Large intestine (tissue), 3 donors: ENCODE results near the gene LGR4. TPM values are rescaled to one million over a fixed set of nuclear protein-coding genes. Genes with fewer than 3 reads are reported as not detected.

Experiments
- DNase-seq, 2 donors: peaks; one replicate each; pipeline versions ENCODE4 v3.0.0 to v3.0.0-alpha.2; 2013
- H3K27ac ChIP-seq: one replicate; pipeline ENCODE4 v1.5.1; 2013; ENCODE audit warnings: low read length
- H3K27me3 ChIP-seq: 2 replicates; pipeline ENCODE4 v1.6.1; 2013; ENCODE audit warnings: low read length; ENCODE audit not compliant: control insufficient read depth, insufficient read depth
- H3K36me3 ChIP-seq: 2 replicates; pipeline ENCODE4 v1.6.1; 2013; ENCODE audit warnings: low read length; ENCODE audit not compliant: control insufficient read depth, insufficient read depth
- H3K4me1 ChIP-seq: one replicate; pipeline ENCODE4 v1.6.1; 2013; ENCODE audit warnings: low read length; ENCODE audit not compliant: control insufficient read depth, insufficient read depth
- H3K4me3 ChIP-seq: one replicate; pipeline ENCODE4 v1.5.1; 2013; ENCODE audit warnings: low read length
- H3K9me3 ChIP-seq: one replicate; pipeline ENCODE4 v1.6.1; 2013; ENCODE audit warnings: mild to moderate bottlenecking, low read depth, low read length, moderate library complexity; ENCODE audit not compliant: control insufficient read depth
- WGBS: methylation state at CpG from one replicate; pipeline ENCODE4 v1.1.5; 2013; ENCODE audit warnings: low lambda C conversion rate; ENCODE audit not compliant: insufficient coverage; 5-methylcytosine and 5-hydroxymethylcytosine counted together
- polyA plus RNA-seq: library from polyadenylated mRNA; unstranded; fragments of 120-200 nt; gene quantifications from one replicate; pipeline ENCODE4 v1.2.1, GENCODE V29; 2013

The LGR4 gene
- polyA plus RNA-seq, 1 donor = 53.2 TPM

DNA sequence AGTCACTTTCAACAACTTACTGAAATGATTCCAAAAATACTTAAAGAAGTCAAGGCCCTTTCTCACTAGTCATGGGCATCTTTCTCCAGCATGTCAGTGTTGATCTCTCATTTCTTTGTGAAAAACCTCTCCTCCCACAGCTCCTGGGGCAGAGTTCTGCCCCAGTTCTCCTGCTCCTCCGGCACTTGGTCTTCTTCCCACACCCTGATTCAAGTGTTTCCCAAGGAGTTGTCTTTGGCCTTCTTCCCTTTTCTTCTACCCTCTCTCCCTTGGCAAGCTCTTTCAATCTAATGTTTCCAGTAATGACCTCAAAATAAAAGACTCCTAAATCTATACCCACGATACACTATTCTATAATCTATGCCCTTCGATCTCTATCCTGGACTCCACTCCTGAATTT is 67.5 kb downstream of the LGR4 start:
- Histone ChIP-seq H3K9me3 (no peaks in the 10 kb centered on the region), H3K27ac (no peak overlapping the region), H3K4me3 (no peak overlapping the region), H3K27me3 (no peaks in the 10 kb centered on the region), H3K36me3 (no peaks in the 10 kb centered on the region), H3K4me1 (peaks cover 6% of the 10 kb centered on the region)
- WGBS = 100% methylated on average over 1 of the region's 3 CpGs
- DNase-seq = no peak

DNA sequence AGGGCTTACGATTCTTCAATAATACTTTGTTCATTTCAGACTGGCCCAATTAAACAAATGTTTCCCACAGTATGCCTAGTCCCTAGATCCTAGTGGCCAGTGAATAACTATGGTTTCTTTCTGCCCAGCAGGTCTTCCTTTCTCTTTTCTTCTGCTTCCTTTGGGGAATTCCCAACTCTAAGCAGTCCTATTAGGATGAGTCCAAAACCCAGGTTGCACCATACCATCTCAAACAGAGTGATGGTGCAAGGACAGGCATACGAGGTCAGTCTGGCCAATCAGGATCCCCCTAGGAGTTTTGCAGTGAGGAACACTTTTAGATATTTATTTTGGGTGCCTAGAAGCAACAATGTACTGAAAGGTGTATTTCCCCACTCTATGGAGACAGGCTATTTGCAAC is 68.2 kb downstream of the LGR4 start:
- no peaks in the 10 kb centered on the region for H3K9me3 ChIP-seq
- H3K4me3 ChIP-seq = no peak overlapping the region
- no peak overlapping the region for H3K27ac ChIP-seq
- no peaks in the 10 kb centered on the region for H3K36me3 ChIP-seq
- peaks cover 6% of the 10 kb centered on the region for H3K4me1 ChIP-seq
- DNase-seq = no peak
- no peaks in the 10 kb centered on the region for H3K27me3 ChIP-seq
- no CpG with 5 or more reads among the region's 2 CpGs for WGBS

DNA sequence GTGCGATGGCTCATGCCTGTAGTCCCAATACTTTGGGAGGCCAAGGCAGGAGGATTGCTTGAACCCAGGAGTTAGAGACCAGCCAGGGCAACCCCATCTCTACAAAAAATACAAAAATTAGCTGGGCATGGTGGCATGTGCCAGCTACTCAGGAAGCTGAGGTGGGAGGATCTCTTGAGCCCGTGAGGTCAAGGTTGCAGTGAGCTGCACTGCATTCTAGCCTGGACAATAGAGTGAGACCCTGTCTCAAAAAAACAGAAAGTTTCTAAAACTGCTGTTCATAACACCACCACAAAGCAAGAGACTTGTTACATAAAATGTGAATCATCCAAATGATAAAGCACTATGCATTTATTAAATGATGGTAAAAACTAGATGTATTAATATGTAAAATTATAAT is 69.4 kb downstream of the LGR4 start:
- WGBS = no CpG with 5 or more reads among the region's 2 CpGs
- Histone ChIP-seq H3K4me1 (peaks cover 13% of the 10 kb centered on the region), H3K4me3 (no peak overlapping the region), H3K36me3 (no peaks in the 10 kb centered on the region), H3K27me3 (no peaks in the 10 kb centered on the region), H3K27ac (no peak overlapping the region), H3K9me3 (no peaks in the 10 kb centered on the region)
- DNase-seq = no peak

DNA sequence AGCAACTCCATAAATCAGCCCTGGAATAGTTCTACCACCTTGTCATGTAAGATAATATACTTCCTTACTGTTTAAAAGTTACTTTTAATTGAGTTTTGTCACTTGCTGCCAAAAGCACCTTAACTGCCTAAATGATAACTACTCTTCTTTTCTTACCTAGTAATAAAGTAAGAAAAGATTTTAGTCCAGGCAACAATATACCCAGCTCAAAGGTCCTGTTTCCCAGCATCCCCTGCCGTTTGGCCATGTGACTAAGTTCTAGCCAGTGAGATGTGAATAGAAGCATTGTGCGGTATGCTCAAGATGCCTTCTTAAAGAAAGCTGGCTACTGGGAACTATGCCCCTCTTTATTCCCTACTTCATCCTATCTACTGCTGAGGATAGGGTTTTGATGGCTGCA is 70.1 kb downstream of the LGR4 start:
- no peak overlapping the region for H3K4me3 ChIP-seq
- peaks cover 21% of the 10 kb centered on the region for H3K4me1 ChIP-seq
- H3K9me3 ChIP-seq = no peaks in the 10 kb centered on the region
- no peak overlapping the region for H3K27ac ChIP-seq
- no peaks in the 10 kb centered on the region for H3K27me3 ChIP-seq
- H3K36me3 ChIP-seq = no peaks in the 10 kb centered on the region
- DNase-seq = no peak
- WGBS = no CpG with 5 or more reads among the region's 2 CpGs

DNA sequence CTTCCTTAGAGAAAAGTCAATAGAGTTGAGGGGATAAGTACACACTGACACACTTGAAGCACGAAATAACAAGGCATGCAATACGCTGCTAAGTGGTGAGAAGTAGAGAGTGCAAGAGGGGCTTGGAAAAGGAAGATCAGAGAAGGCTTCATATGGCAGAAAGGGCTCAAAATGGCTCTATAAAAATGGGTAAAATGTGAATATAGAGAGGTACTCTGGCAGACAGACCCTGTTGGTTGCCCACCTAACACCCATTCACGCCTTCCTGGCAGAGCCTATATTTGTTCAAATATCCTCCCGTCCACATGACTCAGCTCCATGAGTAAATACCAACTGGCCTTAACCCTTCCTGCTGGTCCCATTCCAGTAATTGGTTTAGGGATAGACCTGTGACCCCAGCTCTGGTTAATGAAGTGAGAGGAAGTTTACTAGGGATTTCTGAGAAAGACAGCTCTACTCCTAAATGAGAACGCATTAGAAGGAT is 70.7 kb downstream of the LGR4 start:
- H3K4me1 ChIP-seq = peaks cover 25% of the 10 kb centered on the region
- 38% methylated on average over 2 of the region's 5 CpGs for WGBS
- H3K9me3 ChIP-seq = no peaks in the 10 kb centered on the region
- H3K36me3 ChIP-seq = no peaks in the 10 kb centered on the region
- DNase-seq = no peak
- H3K27me3 ChIP-seq = no peaks in the 10 kb centered on the region
- H3K4me3 ChIP-seq = no peak overlapping the region
- H3K27ac ChIP-seq = no peak overlapping the region

DNA sequence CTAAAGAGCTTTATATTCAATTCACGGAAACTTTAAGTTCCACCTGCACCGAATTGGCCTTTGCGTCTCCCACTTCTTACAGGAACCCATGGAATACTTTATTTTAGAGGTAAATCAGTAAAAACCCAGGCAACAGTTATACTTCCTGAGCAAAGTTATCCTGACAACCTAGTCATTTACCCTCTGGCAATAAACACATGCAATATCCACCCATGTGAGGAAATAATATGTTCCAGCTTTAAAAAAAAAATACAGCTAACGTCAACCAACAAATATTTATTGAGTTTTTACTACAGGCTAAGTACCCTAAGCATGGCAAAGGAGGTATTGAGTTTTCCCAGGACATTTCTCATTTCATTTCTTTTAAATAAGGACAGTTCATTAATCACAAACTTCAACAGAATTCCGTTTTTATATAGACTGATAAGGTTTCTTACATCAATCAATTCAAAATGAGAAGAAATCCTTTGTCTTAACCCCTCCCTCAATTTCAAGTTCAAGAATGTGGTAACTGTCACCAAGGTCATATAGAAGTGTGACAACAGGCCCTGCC is 71.2 kb downstream of the LGR4 start:
- H3K27ac ChIP-seq = no peak overlapping the region
- DNase-seq = peak in 1 of 2 donors; percentile 54
- 93% methylated on average over 4 of the region's 5 CpGs for WGBS

DNA sequence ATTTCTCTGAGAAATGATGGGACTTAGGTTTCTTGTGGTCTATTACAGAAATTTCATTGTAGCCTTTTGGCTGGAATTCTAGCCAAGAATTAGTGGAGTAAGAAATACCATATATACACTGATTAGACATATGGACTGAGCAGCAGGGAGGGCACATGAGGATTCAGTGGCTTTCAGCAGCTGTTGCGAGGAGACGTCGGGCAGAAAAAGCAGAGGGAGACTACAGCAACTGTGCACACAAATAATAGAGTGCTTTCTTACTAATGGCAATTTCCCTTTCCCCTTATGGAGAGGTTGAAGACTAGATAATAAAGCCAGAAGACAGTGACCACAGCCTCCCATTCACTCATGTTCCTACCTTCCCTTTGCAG is 74.2 kb downstream of the LGR4 start:
- WGBS = no CpG with 5 or more reads among the region's 3 CpGs
- no peak overlapping the region for H3K27ac ChIP-seq
- peaks cover 54% of the 10 kb centered on the region for H3K4me1 ChIP-seq

More for the DNA sequence above, 71.2 kb downstream of the LGR4 start:
- H3K4me1 ChIP-seq = peaks cover 30% of the 10 kb centered on the region
- no peaks in the 10 kb centered on the region for H3K27me3 ChIP-seq
- no peaks in the 10 kb centered on the region for H3K9me3 ChIP-seq
- H3K4me3 ChIP-seq = no peak overlapping the region
- H3K36me3 ChIP-seq = no peaks in the 10 kb centered on the region

DNA sequence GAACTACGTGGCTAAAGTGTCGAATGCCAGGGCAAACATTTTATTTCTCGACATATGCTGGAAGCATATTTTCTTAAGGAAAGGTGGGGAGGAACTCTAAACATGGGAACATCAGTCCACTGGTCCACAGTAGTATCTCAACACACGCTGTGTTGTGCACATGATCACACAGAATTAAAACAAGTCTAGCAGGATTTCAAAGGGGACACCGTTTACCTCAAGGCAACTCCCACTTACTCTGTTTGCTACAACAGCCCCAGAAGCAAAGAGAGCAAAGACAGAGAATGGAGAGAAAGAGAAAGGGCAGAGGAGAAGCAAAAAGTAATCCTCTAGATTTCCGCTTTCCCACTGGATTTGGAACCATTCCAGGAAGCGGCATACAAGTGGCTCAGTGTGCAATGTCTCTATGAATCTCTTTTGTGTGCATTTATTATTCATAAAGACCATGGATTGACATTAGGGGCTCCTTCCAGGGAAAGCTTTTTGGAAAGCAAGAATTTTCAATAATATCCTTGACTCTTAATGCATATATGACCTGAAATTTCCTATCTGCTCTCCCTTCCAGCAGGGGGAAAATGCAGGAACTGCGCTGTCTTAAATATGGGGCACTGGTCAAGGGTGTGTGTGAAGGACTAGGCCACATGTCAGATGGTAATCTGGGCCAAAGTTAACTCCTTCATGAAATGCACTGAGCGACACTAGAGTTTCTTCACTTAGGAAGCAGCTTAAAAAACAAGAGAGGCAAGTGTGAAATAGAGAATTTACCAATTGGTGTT is 74.8 kb downstream of the LGR4 start:
- H3K4me1 ChIP-seq = peaks cover 59% of the 10 kb centered on the region
- H3K27me3 ChIP-seq = no peaks in the 10 kb centered on the region
- no peaks in the 10 kb centered on the region for H3K9me3 ChIP-seq
- H3K36me3 ChIP-seq = no peaks in the 10 kb centered on the region
- DNase-seq = peak in 1 of 2 donors; percentile 50
- peak overlapping the region; percentile 91 for H3K27ac ChIP-seq
- no peak overlapping the region for H3K4me3 ChIP-seq
- WGBS = 58% methylated on average over 3 of the region's 9 CpGs

More for the DNA sequence above, 74.2 kb downstream of the LGR4 start:
- H3K27me3 ChIP-seq = no peaks in the 10 kb centered on the region
- no peaks in the 10 kb centered on the region for H3K9me3 ChIP-seq
- no peak overlapping the region for H3K4me3 ChIP-seq
- H3K36me3 ChIP-seq = no peaks in the 10 kb centered on the region
- no peak for DNase-seq

DNA sequence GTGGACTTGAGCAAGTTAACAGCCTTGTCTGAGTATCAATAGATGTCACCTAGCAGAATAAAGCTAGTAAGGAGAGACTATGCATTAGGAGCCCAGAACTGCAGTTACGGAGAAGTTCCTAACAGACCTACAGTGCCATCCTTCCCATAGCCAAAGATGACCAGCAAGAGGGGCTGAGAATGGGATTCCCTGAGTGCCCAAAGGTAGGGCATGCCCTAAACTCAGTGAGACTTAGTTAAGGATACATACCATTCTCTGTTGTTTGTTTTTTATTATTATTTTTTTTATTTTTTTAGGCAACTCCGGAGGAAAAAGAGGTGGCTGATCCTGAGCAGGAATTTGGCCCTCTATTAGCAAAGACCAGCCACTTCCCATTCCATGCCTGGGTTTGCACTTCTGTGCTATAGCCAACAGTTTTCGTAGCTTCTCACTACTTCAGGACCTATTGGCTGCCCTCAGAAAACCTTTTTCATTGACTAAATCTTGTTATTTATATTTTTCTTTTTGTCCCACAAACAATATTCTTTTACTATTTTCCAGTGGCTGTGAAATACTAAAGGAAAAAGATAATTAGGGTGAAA is 76.2 kb downstream of the LGR4 start:
- 25% methylated on average over 1 of the region's 3 CpGs for WGBS
- Histone ChIP-seq H3K9me3 (no peaks in the 10 kb centered on the region), H3K4me1 (peaks cover 66% of the 10 kb centered on the region), H3K4me3 (peak overlapping the region; percentile 3), H3K36me3 (no peaks in the 10 kb centered on the region), H3K27ac (peak overlapping the region; percentile 91), H3K27me3 (no peaks in the 10 kb centered on the region)
- DNase-seq = no peak

DNA sequence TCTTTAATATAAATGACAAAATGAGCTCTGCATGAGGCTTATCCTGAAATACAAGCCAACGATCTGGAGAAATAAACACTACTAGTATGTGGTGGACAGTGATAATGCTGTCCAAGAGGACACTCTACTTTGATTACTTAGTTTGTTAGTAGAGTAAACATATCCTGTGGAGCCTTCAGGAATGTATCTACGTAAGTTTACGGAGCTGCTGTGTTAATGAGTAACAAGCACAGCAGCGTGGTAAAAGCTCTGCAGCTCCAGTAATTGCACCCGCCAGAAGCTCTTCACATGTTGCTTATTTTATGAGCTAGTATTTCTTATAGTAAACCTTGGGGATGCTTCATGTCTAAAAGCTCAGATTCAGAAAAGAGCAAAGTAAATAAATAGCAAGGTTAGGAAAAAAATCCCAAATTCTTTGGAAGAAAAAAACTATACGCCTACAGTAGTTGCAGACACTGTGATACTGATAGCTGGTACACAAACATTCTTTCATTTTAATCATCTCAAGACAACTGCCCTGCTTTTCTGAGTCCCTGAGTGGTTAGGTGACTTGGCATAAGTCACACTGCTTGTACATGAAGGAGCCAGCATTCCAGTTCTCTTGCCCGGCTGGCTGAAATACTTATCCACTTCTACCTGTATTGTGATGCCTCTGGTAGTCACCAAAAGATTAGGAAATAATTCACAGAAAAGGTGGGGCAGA is 76.9 kb downstream of the LGR4 start:
- no peaks in the 10 kb centered on the region for H3K9me3 ChIP-seq
- DNase-seq = peak; percentile 87 to 93
- no CpG with 5 or more reads among the region's 7 CpGs for WGBS
- peaks cover 70% of the 10 kb centered on the region for H3K4me1 ChIP-seq
- H3K36me3 ChIP-seq = no peaks in the 10 kb centered on the region
- H3K27ac ChIP-seq = peak overlapping the region; percentile 91
- no peaks in the 10 kb centered on the region for H3K27me3 ChIP-seq
- peak overlapping the region; percentile 3 for H3K4me3 ChIP-seq
